Gastroesophageal sphincter (tissue), 3 donors: Measurements from ENCODE around the gene ADD2.

ENCODE experiments used
- CTCF ChIP-seq, 4 experiments: fragments of 200-600 bp in 2 of 4; fragments of 450-650 bp in 2 of 4; sonication (generic) in 1 of 4; IDR thresholded peaks; one replicate each; pipeline ENCODE4 v1.5.1; 2017 to 2019; ENCODE audit warnings: antibody characterized with exemption in 4 of 4, mild to moderate bottlenecking in 2 of 4, moderate library complexity in 2 of 4
- POLR2A ChIP-seq, 2 donors: fragments of 450-650 bp; IDR thresholded peaks; one replicate each; pipeline ENCODE4 v1.6.1; 2017; ENCODE audit warnings: antibody characterized with exemption in 2 of 2, mild to moderate bottlenecking in 2 of 2, moderate library complexity in 1 of 2

DNA sequence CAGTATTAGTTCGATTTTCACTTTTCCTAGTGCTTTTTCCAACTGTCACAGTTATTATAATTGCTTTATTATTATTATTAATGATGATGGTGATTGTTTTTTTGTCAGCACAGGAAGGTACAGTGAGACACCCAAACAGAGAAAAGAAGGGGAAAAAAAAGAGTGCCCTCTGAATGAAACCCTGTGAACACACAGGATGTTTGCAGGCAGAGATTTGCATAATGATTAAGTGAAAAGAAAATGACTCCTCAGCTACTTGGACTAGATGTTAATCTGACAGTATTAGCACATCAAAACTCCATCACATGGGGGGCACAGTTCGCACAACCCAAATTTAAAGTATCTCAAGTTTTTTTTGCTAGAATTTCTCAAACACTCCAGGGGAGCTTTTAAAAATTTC lies 32.9 kb downstream of the ADD2 start:
- TF ChIP-seq CTCF (IDR thresholded peaks at IDR 0.05), result no peak
- no peak for TF ChIP-seq POLR2A (IDR thresholded peaks at IDR 0.05)
